IMR-90 (cell line): ENCODE results near the gene DCC. TPM values are rescaled to one million over a fixed set of nuclear protein-coding genes. Genes with fewer than 3 reads are reported as not detected.
A peak's percentile ranks its signal among the peaks of the same experiment; 100 is the strongest.

Experiments used
- ATAC-seq: fragments of 200-7000 bp; cut with Tn5 transposase; 2 replicates; pipeline ENCODE4 v1.9.1; 2020; ENCODE audit warnings: low read depth, mild to moderate bottlenecking, moderate library complexity
- BruUV-seq: library from RNA; stranded (reverse); fragments of 400-500 nt; replicated peaks from 2 replicates; lab custom pipeline; 2021; lab: Mats Ljungman, UMichigan
- CTCF ChIA-PET: fragments of 300-600 bp; formaldehyde crosslinking; extraction: SDS; loops from one replicate; lab custom pipeline; 2021; ENCODE audit warnings: antibody characterized with exemption; lab: Yijun Ruan, JAX
- POLR2A ChIA-PET: fragments of 300-600 bp; sonication (Branson Sonifier 250); formaldehyde crosslinking; loops from one replicate; lab custom pipeline; 2022; ENCODE audit warnings: antibody characterized with exemption; ENCODE audit not compliant: unreplicated experiment; lab: Charles Lee
- DNase-seq: peaks from one replicate; pipeline ENCODE4 v3.0.0; 2013
- H2AFZ ChIP-seq: replicated peaks from 2 replicates; pipeline ENCODE3; 2013; ENCODE audit warnings: low read length, mild to moderate bottlenecking; ENCODE audit not compliant: poor library complexity
- H2AK5ac ChIP-seq: 2 replicates; pipeline ENCODE4 v1.6.1; 2013; ENCODE audit warnings: low read depth, low read length, inconsistent platforms
- H2AK9ac ChIP-seq: replicated peaks from 2 replicates; pipeline ENCODE3; 2013; ENCODE audit warnings: mild to moderate bottlenecking, low read depth, low read length, moderate library complexity; ENCODE audit not compliant: poor library complexity
- H2BK120ac ChIP-seq: 2 replicates; pipeline ENCODE4 v1.6.1; 2013; ENCODE audit warnings: low read depth, low read length, inconsistent platforms
- H2BK15ac ChIP-seq: 3 replicates; pipeline ENCODE4 v1.6.1; 2013; ENCODE audit warnings: low read depth, low read length, inconsistent platforms
- H2BK20ac ChIP-seq: 2 replicates; pipeline ENCODE4 v1.6.1; 2013; ENCODE audit warnings: low read depth, mild to moderate bottlenecking, inconsistent platforms, low read length, moderate library complexity
- H2BK5ac ChIP-seq: 2 replicates; pipeline ENCODE4 v1.6.1; 2013; ENCODE audit warnings: mild to moderate bottlenecking, low read depth, low read length, inconsistent platforms; ENCODE audit not compliant: poor library complexity, severe bottlenecking
- H3K14ac ChIP-seq: replicated peaks from 2 replicates; pipeline ENCODE4 v1.6.1; 2013; ENCODE audit warnings: low read depth, low read length, inconsistent platforms
- H3K18ac ChIP-seq: 2 replicates; pipeline ENCODE4 v1.6.1; 2013; ENCODE audit warnings: low read depth, low read length, control low read depth
- H3K23ac ChIP-seq: 2 replicates; pipeline ENCODE4 v1.6.1; 2013; ENCODE audit warnings: low read depth, low read length, inconsistent platforms
- H3K27ac ChIP-seq: 2 replicates; pipeline ENCODE4 v1.5.1; 2013; ENCODE audit warnings: mild to moderate bottlenecking, control low read depth, low read length; ENCODE audit not compliant: insufficient read depth
- H3K27me3 ChIP-seq: 2 replicates; pipeline ENCODE4 v1.6.1; 2013; ENCODE audit warnings: low read length; ENCODE audit not compliant: control insufficient read depth, insufficient read depth
- H3K36me3 ChIP-seq: 2 replicates; pipeline ENCODE4 v1.6.1; 2013; ENCODE audit warnings: low read length, mixed read lengths; ENCODE audit not compliant: control insufficient read depth, insufficient read depth
- H3K4ac ChIP-seq: 2 replicates; pipeline ENCODE4 v1.6.1; 2013; ENCODE audit warnings: low read depth, low read length, inconsistent platforms
- H3K4me1 ChIP-seq: 2 replicates; pipeline ENCODE4 v1.6.1; 2013; ENCODE audit warnings: low read length, mixed read lengths; ENCODE audit not compliant: control insufficient read depth, insufficient read depth
- H3K4me2 ChIP-seq: 2 replicates; pipeline ENCODE4 v1.6.1; 2013; ENCODE audit warnings: low read depth, mild to moderate bottlenecking, control low read depth, low read length, moderate library complexity
- H3K4me3 ChIP-seq: 2 replicates; pipeline ENCODE4 v1.5.1; 2013; ENCODE audit warnings: low read depth, mild to moderate bottlenecking, control low read depth, low read length, moderate library complexity; ENCODE audit not compliant: insufficient read depth
- H3K56ac ChIP-seq: 2 replicates; pipeline ENCODE4 v1.6.1; 2013; ENCODE audit warnings: low read length, inconsistent platforms; ENCODE audit not compliant: insufficient read depth; ENCODE audit errors: extremely low read depth
- H3K79me1 ChIP-seq, 2 experiments: 2 replicates each; pipeline ENCODE4 v1.6.1; 2013; ENCODE audit warnings: low read length in 2 of 2, inconsistent platforms in 1 of 2, low read depth in 1 of 2
- H3K9ac ChIP-seq: 2 replicates; pipeline ENCODE4 v1.6.1; 2013; ENCODE audit warnings: low read depth, low read length, control low read depth
- H3K9me1 ChIP-seq: 2 replicates; pipeline ENCODE4 v1.6.1; 2013; ENCODE audit warnings: low read length, inconsistent platforms; ENCODE audit not compliant: insufficient read depth
- H3K9me3 ChIP-seq: 2 replicates; pipeline ENCODE4 v1.6.1; 2013; ENCODE audit warnings: low read length; ENCODE audit not compliant: control insufficient read depth, insufficient read depth
- H4K20me1 ChIP-seq: 2 replicates; pipeline ENCODE4 v1.6.1; 2013; ENCODE audit warnings: low read length, inconsistent platforms; ENCODE audit not compliant: insufficient read depth
- H4K5ac ChIP-seq: 2 replicates; pipeline ENCODE4 v1.6.1; 2013; ENCODE audit warnings: mild to moderate bottlenecking, low read depth, low read length, control low read depth
- H4K8ac ChIP-seq, 2 experiments: 2 replicates each; pipeline ENCODE4 v1.6.1; 2013; ENCODE audit warnings: low read depth in 2 of 2, low read length in 2 of 2, control low read depth in 1 of 2, inconsistent platforms in 1 of 2
- H4K91ac ChIP-seq: 2 replicates; pipeline ENCODE4 v1.6.1; 2013; ENCODE audit warnings: low read depth, low read length, inconsistent platforms; ENCODE audit not compliant: insufficient read depth
- FOS ChIP-seq: fragments of 150-350 bp; IDR thresholded peaks from 2 replicates; pipeline ENCODE4 v1.6.1; 2016; ENCODE audit warnings: low read depth, low read length
- RFX5 ChIP-seq: IDR thresholded peaks from 2 replicates; pipeline ENCODE4 v1.8.0; 2012; ENCODE audit warnings: low read depth, mild to moderate bottlenecking, low read length, moderate library complexity
- WGBS, 2 experiments: methylation state at CpG; one replicate each; pipeline versions ENCODE4 v1.1.5 to v1.1.7; 2013; ENCODE audit warnings: missing lambda C conversion rate in 2 of 2; ENCODE audit not compliant: insufficient read length in 1 of 2; ENCODE audit errors: extremely low coverage in 2 of 2; 5-methylcytosine and 5-hydroxymethylcytosine counted together
- dilution Hi-C: fragments of 300-500 bp; cut with HindIII; formaldehyde crosslinking; loops from one replicate; pipeline ENCODE4 v1.14.3; 2018; ENCODE audit warnings: low sequenced_read_pairs; ENCODE audit not compliant: unreplicated experiment
- in situ Hi-C: fragments of 300-500 bp; cut with MboI; formaldehyde crosslinking; loops from 3 replicates; pipeline ENCODE4 v1.14.3; 2019; ENCODE audit warnings: low sequenced_read_pairs, inconsistent platforms, mixed read lengths
- intact Hi-C: fragments of 100-400 bp; cut with micrococcal nuclease; formaldehyde crosslinking; loops from 2 replicates; pipeline ENCODE4 v1.10.0; 2022
- polyA plus RNA-seq, 3 experiments: library from polyadenylated mRNA; depleted of rRNA; stranded (reverse); fragments of >200 nt; gene quantifications; 2 replicates each; pipeline ENCODE4 v1.2.3, GENCODE V29; 2012; ENCODE audit warnings: low replicate concordance in 1 of 3
- total RNA-seq: library from RNA; depleted of rRNA; stranded (reverse); fragments of >200 nt; gene quantifications from 2 replicates; pipeline ENCODE4 v1.2.3, GENCODE V29; 2012

The DCC gene
- total and polyA plus RNA-seq, 2 of the 4 experiments (the other 2 are of a cell fraction) = 0.31 to 0.54 TPM

- POLR2A ChIA-PET = no interaction called here
- intact Hi-C loops = no loop called here
These were observed 5.1 kb upstream of the DCC start for GRCh38 chr18:52334896-52335295.

More at GRCh38 chr18:52334896-52335295, 5.1 kb upstream of the DCC start:
- H3K18ac ChIP-seq = no peak overlapping the region
- H3K4ac ChIP-seq = no peak overlapping the region
- no peak overlapping the region for H4K5ac ChIP-seq
- no peak overlapping the region for H2AK5ac ChIP-seq
- H4K91ac ChIP-seq = no peak overlapping the region
- ATAC-seq (no peak), DNase-seq (peak; percentile 66)
- H3K23ac ChIP-seq = no peak overlapping the region
- H3K79me1 ChIP-seq = no peaks in the 10 kb centered on the region
- H2BK20ac ChIP-seq = no peak overlapping the region
- H2AFZ ChIP-seq = no peak overlapping the region
- CTCF ChIA-PET = no interaction called here
- no peaks in the 10 kb centered on the region for H3K27me3 ChIP-seq
- in situ Hi-C loops = no loop called here
- H3K27ac ChIP-seq = no peak overlapping the region
- H3K9me1 ChIP-seq = no peaks in the 10 kb centered on the region
- WGBS, 2 experiments = no CpG with 5 or more reads among the region's 1 CpG
- H2BK120ac ChIP-seq = no peak overlapping the region
- no peaks in the 10 kb centered on the region for H4K20me1 ChIP-seq
- H3K4me3 ChIP-seq = no peak overlapping the region
- no peak for TF ChIP-seq RFX5
- 0 out of 2 replicates have a peak, but pooled peaks have one; percentile 13 for TF ChIP-seq FOS
- no peaks in the 10 kb centered on the region for H3K36me3 ChIP-seq
- no peak overlapping the region for H3K4me2 ChIP-seq
- dilution Hi-C loops = no loop called here
- H2AK9ac ChIP-seq = no peak overlapping the region
- no TSS peak for BruUV-seq
- H3K56ac ChIP-seq = no peak overlapping the region
- no peaks in the 10 kb centered on the region for H3K4me1 ChIP-seq
- H2BK5ac ChIP-seq = no peak overlapping the region
- no peak overlapping the region for H3K14ac ChIP-seq
- no peak overlapping the region for H2BK15ac ChIP-seq
- H3K9ac ChIP-seq = no peak overlapping the region
- H3K9me3 ChIP-seq = no peaks in the 10 kb centered on the region; the same call in 1 of the 2 replicates
- H4K8ac ChIP-seq = no peak overlapping the region
